Retinal pigment epithelial cell (primary cell): ENCODE measurements around the gene HOXB5.

ENCODE experiments used
- DNase-seq: peaks from one replicate; pipeline ENCODE4 v3.0.0-alpha.2; 2010; ENCODE audit warnings: low read depth
- H3K4me3 ChIP-seq: 2 replicates; pipeline ENCODE4 v1.5.1; 2011; ENCODE audit warnings: mild to moderate bottlenecking, low read length, control low read depth, moderate library complexity
- TF ChIP-seq, protein P1 (sequence below): conservative IDR thresholded peaks from 2 replicates; pipeline ENCODE4 v1.5.1; 2011; ENCODE audit warnings: low read depth, low read length, control low read depth, inconsistent platforms

The HOXB5 gene

GRCh38 chr17:48631693-48632578, 38.4 kb upstream of the HOXB5 start:
- no peak for DNase-seq
- H3K4me3 ChIP-seq = no peak overlapping the region
- TF ChIP-seq, protein P1, sequence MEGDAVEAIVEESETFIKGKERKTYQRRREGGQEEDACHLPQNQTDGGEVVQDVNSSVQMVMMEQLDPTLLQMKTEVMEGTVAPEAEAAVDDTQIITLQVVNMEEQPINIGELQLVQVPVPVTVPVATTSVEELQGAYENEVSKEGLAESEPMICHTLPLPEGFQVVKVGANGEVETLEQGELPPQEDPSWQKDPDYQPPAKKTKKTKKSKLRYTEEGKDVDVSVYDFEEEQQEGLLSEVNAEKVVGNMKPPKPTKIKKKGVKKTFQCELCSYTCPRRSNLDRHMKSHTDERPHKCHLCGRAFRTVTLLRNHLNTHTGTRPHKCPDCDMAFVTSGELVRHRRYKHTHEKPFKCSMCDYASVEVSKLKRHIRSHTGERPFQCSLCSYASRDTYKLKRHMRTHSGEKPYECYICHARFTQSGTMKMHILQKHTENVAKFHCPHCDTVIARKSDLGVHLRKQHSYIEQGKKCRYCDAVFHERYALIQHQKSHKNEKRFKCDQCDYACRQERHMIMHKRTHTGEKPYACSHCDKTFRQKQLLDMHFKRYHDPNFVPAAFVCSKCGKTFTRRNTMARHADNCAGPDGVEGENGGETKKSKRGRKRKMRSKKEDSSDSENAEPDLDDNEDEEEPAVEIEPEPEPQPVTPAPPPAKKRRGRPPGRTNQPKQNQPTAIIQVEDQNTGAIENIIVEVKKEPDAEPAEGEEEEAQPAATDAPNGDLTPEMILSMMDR = no peak

DNA sequence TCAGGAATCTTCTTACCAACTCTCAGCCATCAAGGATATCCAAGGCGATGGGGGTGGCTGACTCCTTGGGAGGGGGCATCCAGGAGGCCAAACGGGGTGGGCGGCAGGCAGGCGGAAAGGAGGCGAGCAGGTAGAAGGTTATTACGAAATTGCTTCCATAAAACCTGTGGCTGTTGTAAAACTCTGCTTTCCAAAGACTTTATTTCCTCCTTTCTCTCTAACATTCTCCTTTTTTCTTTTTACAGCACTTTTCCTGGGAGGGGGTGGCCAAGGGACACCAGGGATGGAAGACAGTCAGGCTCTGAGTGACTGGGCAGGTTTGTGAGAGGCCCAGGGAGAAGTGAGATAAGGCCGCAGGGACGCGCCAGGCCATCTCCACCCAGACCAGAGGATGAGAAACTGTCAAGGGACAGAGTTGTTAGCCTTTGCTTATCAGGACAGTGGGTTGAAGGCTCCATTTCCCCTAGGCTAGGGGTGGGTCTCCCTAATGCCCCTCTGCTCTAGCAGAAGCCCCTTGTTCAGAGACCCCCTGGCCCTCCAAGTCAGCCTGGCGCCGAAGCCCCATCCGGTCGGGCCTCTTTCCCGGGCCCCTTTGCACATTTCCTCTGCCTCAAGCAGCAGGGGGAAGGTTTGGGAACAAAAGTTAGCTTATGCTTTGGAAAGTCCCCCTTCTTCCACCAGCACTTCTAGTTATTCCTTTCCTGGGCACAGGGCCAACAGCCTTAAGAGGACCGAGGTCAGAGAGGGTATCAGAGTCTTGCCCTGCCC, 37.5 kb upstream of the HOXB5 start:
- TF ChIP-seq, protein P1 = no peak
- H3K4me3 ChIP-seq = no peak overlapping the region
- DNase-seq = no peak

DNA sequence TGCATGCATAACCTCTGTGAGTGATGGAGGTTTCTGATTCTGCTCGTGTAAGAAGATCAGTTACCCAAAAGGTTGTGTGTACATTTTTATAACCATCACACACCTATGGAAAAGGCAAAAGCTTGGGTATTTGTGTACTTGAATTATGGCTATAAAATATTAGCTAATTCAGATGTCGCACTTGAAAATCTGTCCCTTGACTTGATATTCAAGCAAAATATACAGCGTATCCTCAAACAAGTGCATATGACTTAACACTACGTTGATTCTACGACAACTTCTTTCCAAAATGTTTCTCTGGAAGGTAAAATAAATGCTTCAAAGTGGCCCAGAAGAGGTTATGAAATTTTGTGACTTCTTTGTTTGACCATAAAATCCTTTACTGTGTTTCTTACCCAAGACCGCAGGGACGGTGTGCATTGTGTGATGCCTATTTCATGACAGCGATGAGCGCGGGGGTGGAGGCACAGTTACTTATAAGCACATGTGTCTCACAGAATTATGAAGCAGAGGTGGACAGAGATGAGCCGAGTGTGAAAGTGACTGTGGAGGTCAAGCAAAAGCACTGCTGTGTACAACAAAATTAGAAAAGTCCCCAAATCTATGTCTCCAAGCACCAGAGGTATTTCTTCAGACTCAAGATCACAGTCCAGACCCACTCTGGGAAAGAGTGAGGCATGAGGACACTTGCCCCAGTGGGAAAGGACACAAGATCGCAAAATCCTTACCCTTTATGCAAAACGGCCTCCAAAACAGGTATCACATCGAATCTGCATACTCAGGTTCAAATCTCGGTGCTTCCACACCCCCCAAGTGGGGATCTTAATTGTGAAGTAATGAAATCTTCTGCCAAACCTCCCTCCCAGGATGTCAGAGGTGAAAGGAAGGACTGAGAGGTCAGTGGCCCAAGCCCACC, 36.7 kb upstream of the HOXB5 start:
- TF ChIP-seq, protein P1 = no peak
- no peak overlapping the region for H3K4me3 ChIP-seq
- no peak for DNase-seq

DNA sequence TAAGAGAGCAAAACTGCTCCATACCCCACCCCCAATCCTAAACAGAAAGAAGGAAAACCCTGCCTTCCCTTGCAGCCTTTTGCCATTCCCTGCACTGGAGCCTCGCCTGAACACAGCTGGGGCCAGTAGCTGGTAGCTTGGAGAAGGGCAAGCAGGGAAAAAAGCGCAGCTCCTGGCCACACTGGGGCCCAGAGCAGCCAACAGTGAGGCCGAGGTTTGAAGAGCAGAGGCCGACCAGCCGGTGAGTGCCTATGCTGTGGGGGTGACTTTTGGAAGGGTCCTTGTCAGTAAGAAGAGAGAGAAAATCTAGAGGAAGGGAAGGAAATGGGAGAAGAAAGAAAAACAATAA, 35.8 kb upstream of the HOXB5 start:
- no peak overlapping the region for H3K4me3 ChIP-seq
- DNase-seq = no peak
- TF ChIP-seq, protein P1 = no peak

DNA sequence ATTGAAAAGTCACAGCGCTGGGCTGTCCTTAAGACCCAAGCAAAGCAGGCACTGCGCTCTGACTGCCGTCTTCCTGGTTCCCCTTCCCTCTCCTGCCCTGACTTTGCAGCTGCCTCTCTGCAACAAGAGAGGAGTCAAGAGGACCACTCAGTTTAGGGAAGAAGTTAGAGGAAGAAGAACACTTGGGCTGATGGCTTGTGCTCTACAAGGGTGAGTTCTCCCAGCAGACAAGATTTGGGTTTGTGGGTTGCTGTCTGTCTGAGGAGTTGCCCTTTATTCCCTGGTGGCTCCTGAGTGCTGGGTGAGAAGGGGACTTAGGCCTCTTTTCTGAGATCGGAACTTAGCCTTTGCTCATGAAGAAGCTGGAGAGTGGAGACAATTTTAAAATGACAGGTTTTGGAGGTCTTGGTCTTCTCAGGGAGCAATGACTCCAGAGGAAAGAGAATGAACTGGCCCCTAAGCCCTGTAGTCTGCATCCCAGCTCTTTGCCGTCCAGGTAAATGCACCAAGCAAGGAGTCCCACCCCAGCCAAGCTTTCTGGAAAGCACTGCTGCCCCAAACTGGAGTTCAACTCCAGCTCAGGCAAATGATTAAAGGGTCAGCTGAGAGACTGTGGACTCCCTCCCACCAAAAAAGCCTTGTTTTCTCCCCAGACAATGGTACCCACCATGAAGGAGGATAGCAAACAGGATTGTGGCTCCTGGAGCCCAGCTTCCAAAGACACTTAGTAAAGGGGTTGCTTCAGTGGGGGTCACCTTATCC, 35.3 kb upstream of the HOXB5 start:
- DNase-seq = no peak
- TF ChIP-seq, protein P1 = no peak
- no peak overlapping the region for H3K4me3 ChIP-seq
